Limb (tissue), 2 donors: ENCODE results near the gene C10orf71.

Experiments
- DNase-seq, 2 donors: peaks; one replicate each; pipeline ENCODE4 v3.0.0-alpha.2; 2016; ENCODE audit errors: extremely low spot score in 2 of 2

C10orf71 gene, protein sequence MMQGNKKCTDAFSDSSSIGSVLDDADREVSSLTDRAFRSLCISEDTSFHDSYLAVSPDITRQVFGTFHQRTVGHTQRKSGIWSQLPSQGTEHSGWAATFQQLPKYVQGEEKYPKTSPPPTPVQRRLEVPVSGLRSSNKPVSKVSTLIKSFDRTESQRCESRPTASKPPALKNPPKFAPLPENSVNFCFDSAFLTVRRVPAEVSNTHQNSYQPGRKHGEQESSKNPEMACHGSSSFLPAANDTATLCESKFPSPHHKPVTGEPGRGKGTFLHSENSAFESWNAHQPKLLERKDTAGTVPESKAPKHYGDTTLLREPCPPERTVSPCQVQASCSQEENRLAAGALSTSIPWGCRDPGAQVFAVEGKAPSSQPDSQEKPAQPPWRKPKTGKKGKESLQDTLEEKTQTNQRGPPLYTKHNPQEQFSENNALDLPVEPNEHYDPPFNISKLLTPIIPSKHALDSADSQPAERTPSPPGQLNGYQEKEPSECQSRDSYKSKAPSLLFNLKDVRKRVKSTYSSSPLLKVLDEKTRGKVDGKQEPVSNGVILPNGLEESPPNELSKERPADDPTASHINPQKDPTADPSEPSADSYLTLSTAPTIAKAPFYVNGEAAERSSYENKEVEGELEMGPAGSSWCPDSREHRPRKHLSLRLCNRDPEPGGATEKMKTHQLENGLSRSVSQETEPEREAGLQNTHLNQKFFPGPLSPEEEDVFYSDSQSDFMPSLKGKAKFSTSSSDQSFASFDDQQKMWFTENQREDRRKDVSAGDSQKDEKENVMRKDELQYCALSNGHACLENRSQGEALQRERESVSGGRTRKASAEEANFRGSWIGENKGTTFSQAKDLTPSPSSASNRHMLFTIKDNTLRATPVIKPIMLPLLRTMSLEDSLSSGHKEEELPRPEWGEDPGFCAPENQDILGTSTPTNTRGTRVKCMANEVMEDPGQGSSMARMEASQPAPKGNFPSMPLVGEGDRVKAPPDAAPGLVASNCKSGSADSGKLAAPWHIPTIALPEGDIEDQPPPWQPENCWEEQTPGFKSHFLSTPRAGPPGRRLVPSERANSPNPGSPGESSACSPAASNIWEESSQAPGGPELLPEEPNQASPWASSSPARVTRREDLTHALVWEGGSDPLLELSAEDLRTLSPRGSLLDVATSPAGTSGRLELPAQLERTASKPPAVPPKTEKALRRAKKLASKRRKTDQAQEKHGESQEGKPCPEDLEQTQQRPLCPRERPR (N-terminal part only)

DNA sequence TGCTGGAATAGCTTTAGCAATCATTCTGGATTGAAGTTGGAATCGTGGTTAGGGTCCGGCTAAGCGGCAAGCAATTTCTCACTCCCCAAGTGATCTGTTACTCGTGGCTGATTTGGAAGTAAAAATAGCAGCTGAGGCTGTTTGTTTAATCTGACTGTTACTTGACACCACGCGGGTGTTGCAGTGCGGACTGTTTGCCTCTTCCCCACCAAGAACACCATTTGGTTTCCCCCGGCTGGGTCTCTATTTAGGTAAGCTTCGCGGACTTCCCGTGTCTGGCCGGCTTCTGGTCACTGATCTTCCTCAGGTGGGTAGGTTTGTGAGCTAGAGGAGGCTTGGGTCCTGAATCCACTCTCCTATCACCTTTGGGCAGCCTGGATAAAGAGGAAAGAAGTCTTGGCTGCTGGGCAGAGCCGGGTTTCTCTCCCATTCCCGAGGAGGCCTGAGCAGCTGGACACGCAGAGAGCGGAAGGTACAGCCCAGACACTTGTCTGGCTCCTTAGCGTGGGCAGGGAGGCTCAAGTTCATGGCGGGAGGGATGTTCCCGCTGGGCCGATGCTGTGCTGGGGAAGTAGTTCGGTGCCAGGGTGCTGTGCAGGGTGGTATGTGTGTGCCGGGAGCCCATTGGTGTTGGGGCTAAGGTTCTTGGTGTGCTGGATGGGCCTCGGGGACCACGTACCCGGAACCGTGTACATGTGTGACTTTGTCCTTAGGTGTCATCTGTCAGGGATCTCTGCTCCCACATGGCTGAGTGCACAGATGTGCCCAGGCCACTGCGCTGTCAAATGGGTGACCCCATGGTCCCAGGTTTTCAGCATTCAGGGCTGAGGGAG is at the start of gene C10orf71:
Gene C10orf71 (plus strand): TSS at position 188 of the 833 bp plus-strand sequence. CDS start 23,376 bp downstream, outside the sequence.
- peak; percentile 51 to 63 for DNase-seq

DNA sequence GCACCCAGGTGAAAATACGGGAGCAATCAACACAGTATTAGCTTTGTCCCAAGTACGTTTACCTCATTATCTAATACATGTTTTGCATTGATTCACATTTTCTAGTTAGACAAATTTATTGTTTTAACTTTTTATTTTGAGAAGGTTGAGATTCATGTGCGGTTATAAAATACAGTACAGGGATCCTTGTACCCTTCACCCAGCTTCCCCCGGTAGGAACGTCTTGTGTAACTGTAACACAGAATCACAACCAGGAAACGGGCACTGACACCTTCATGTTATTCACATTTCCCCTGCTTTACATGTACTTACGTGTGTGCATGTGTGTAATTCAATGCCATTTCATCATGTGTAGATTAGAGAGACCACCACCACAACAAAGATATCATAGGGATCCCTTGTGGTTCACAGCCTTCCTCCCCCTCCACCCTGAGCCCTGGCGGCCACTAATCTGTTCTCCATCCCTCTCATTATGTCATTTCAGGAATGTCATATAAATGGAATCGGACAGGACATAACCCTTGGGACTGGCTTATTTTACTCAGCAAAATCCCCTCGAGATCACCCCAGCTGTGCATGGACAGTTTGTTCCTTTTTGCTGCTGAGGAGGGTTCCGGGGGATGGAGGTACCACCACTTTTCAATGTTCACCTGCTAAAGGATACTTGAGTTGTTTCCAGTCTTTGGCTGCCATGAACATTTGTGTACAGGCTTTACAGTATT is 46.5 kb upstream of the C10orf71 start:
- DNase-seq, result no peak

DNA sequence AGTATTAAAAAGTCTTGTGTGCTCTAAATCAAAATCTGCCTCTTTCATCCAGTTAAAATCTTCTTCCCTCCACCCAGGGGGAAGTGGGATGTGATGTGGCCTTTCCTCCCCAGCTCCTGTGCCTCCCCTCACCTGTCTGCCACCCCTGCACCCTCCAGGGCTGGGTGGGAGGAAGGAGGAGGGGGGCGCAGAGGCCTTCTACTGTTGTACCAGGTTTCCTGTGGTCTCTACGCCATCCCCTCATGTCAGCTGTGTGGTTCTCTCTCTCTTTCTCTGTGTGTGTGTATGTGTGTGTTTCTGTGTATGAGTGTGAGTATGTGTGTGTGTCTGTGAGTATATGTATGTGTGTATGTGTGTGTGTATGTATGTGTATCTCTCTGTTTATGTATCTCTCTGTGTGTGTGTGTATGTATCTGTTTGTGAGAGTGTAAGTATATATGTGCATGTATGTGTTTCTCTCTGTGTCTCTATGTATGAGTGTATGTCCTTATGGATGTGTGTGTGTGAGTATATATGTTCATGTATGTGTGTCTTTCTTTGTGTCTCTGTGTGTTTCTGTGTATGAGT is 45.5 kb upstream of the C10orf71 start:
- DNase-seq, result no peak

DNA sequence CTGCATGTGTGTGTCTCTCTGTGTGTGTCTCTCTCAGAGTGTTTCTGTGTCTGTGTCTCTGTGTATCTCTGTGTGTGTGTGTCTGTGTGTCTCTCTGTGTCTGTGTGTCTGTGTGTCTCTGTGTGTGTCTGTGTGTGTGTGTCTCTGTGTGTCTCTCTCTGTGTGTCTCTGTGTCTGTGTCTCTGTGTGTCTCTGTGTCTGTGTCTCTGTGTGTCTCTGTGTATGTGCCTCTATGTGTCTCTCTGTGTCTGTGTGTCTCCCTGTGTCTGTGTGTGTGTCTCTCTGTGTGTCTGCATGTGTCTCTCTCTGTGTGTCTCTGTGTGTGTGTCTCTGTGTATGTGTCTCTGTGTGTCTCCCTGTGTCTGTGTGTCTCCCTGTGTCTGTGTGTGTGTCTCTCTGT is 44.8 kb upstream of the C10orf71 start:
- no peak for DNase-seq

DNA sequence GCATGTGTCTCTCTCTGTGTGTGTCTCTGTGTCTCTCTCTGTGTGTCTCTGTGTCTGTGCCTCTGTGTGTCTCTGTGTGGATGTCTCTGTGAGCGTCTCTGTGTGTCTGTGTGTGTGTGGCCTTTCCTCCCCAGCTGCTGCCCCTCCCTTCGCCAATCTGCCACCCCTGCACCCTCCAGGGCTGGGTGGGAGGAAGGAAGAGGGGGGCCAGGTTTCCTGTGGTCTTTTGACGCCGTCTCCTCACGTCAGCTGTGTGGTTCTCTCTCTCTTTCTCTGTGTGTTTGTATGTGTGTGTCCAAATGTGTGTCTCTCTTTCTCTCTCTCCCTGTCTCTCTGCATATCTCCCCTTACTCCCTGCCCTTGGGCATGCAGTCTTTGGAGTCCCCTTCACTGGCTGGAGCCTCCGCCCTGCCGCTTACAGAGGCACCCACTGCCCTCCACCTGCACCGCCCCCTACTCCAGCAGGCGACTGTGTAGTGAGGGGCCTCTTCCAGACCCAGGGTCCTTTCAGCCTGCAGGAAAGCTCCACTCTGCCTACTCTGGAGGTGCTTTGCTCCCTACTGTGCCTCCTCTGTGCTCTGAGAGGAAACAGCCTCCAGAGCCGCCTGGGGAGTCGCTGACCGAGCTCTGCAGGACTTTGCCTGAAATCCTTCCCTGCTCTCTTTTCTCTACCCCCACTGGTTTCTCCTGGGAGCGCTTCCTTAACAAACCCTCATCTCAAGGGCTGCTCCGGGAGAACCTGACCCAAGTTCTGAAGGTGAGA is 44.2 kb upstream of the C10orf71 start:
- no peak for DNase-seq

DNA sequence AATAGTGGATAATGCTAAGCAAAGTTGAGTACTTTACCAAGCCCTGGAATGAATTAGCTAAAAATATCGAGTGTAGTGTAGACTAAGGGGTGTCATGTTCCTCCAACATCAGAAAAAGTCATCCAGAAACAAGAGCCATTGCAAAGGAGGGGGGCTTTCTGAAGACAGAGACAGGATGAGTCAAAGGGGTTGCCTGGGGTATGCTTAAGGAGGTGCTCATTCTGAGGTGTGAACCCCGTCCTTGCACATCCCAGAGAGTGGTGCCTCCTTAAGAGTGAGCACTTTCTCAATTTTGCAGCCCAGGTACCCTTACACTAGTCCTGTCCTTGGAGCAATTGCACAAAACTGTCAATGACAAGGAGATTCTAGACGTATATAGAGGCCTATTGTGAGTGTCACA is 43.1 kb upstream of the C10orf71 start:
- no peak for DNase-seq

DNA sequence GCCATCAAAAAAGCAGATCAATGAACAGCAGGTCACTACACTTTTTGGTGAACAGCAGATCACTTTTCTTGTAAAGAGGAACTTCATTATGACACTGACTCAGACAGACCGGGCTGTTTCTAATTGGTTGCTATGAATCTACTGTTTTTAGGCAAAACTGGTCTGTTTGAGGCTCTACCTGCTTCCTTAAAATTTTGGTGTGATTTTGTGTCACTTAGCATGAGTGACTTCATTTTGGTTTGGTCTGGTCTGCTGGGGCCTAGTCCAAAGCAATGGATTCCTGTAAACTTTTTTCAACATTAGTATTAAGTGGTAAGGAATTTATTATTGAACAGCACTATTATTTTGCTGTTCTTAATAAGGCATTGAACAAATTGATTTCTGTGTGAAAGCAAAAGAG is 41.8 kb upstream of the C10orf71 start:
- DNase-seq, result no peak

DNA sequence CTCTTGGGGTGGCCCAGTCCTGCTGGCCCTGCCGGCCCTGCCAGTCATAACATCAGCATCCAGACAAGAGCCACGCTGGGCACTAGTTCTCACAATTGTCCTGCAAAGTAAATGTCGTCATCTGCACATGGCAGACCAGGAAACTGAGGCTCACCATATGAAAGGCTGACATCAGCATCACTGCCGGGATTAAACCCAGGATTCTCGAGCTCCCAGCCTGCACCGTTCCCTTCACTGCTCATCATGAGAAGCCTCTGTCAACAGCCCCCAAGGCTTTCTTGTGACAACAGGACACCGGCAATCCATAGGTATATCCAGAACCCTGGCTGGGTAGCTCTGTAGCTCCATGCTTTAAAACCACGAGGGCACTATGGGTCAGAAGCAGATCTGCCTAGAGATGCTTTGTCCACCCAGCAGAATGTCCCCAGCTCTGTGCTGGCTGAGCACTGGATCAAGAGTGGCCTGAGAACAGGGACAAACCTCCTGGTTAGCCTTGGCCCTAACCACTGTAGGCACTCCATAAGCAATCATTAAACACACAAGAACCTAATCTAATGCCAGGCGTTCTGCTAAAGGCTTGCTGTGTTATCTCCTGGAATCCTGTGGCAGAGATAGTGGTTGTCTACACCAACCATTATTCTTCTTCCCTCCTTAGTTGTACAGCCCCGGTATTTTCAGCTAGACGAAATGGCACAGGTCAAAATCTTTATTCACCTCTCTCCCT is 41.2 kb upstream of the C10orf71 start:
- DNase-seq, result no peak

DNA sequence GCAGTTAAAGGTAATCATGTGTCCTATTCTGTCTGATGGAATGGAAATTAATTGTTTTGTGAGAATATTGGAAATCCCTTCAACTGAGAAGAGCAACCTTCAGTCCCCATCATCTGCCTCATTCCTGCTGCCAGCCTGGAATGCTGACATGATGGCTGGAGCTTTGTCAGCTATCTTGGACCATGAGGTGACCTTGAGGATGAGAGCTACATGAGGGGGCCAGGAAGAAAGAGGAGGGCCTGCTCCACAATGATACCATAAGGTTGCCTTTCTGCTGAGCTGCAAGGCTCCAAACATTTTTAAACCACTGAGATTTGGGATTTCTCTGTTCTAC is 40.7 kb upstream of the C10orf71 start:
- DNase-seq, result no peak

DNA sequence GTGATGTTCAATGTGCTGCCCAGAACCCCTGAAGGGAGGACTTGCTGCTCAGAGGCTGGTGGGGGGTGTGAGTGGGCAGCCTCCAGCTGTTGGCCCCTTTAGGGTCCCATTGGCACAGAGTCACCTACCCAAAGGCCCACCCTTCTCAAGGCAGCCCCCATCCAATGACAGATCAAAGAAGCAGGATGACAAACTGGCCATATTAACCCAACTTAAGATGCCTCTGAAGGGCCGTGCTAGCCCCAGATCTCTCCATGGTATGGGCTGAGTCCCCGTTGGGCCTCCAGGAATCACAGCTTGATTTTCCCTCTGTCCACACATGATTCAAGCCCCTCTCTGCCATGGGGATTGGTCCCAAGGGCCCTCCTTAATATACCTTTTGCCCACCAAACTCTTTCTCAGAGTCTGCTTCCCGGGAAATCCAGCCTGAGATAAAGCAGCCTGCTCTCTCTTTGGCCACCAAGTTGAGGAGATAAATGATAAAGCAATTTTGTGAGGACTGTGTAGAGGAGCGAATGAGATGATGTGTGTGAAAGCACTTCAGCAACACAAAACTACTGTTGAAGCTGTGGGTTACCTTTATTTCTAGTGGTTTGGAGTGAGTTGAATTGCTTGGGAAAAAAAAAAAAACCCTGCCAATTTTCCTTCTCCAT is 38.2 kb upstream of the C10orf71 start:
- DNase-seq, result no peak

DNA sequence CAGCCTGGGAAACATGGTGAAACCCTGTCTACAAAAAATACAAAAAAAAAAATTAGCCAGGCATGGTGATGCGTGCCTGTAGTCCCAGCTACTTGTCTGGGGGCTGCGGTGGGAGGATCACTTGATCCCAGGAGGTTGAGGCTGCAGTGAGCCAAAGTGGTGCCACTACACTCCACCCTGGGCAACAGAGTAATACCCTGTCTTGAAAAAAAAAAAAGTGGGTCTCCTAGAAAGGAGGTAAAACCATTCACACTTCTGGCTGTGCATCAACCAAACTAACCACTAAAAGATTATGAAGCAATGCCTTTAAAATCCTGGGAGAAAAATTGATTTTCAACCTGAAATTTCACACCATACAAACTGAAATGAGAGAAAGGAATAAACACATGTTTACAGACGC is 35.4 kb upstream of the C10orf71 start:
- no peak for DNase-seq

DNA sequence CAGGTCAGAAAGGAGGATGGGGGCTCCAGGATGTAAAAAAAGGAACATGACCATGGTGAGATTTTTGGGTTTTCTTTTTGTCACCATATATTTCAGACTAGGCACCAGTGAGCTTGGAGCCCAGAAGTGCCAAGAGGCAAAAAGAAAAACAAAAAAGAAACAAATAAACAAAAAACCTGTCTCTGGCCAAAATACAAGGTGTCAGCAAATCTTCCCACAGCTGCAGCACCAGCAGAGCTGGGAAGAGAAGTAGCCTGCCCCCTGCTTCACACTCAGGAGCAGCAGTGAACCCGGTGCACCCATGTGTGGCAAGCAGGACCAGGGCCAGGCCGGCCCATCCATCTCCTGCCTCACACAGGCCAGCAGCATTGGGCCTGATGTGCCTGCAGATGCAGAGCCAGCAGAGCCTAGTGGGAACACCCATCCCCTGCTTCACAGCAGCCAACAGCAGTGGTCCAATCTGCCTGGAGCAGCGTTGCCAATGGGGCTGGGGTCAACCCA is 34.7 kb upstream of the C10orf71 start:
- peak in 1 of 2 donors; percentile 6 for DNase-seq

DNA sequence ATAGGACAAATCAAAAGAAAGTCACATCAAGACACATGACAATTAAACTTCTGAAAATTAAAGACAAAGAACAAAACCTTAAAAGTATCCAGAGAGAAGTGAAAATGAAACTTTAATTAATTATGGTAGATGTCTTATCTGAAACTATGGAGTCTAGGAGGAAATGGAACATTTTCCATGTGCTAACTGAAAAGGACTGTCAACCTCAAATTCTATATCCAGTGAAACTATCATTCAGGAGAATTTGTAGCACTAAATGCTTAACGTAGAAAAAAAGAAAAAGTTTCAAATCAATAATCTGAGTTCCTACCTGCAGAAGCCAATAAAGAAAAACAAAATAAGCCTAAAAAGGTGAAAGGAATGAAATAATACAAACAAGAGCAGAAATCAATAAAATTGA is 33.1 kb upstream of the C10orf71 start:
- DNase-seq, result no peak

DNA sequence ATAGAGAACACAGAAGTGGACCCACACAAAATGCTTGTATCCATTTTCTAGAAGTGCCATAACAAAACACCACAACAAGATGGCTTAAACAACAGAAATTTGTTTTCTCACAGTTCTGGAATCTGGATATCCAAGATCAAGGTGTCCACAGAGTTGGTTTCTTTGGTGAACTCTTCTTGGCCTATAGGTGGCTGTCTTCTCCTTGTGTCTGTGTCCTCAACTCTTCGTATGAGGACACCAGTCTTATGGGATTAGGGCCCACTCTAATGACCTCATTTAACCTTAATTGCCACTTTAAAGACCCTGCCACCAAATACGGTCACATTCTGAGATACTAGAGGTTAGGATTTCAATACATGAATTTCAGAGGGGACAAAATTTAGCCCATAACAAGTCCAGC is 30.8 kb upstream of the C10orf71 start:
- no peak for DNase-seq

DNA sequence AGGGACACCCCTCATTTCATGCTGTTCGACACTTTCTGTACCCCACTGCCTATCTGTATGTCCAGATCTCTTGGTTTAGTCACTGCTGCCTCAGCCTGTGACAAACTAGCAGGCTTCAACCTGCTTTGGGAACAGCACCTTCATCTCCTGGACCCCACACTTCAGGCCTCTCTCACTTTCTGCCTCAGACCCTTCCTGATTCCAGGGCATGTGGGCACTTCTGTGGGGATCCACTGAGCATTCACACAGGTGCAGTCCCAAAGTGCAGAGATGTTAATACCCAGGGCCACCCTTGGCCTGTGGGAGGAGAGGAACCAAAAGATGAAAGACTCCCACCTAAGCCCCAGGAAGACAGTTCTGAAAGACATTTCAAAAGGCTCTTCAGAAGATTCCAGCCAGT is 29.4 kb upstream of the C10orf71 start:
- peak in 1 of 2 donors; percentile 9 for DNase-seq

DNA sequence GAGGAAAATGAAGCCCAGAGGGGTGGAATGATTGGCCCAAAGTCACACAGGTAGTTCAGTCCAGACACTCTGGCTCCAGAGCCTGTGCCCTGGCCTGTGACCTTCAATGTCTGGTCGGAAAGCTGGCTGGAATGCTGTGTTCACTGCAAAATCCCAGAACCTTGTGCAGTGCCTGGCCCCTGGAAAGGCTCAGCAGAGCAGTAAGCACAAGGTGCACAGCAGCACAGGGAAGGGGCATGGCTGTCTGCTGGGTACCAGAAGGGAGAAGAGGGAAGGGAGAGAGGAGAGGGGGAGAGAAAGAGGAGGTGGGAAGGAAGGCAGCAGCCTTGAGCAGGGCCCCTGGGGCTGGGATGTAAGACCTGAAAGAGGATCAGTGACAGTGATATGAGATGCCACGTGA is 28.4 kb upstream of the C10orf71 start:
- peak in 1 of 2 donors; percentile 14 for DNase-seq

DNA sequence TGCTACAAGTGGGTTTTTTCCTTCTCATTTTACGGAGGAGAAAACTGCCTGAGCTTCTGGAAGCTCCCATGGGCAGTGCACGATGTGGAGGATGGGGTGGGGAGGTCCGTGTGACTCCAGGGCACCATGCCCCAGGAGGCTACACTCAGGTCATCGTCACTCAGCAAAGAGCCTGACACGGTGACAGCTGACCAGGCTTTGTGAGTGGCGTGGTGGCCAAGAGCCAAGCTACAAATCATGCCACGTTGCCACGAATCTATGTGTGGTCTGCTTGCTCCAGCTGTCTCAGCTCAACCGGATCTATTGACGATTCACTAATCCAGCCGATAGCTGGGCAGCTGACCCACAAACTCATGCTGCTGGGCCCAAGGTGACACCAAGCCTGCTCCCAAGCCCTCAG is 27.6 kb upstream of the C10orf71 start:
- DNase-seq, result peak in 1 of 2 donors; percentile 34
